GM11168 (cell line): ENCODE results near the gene PML.
"Not testable (repeated sequence)": the region's sequence is repeated elsewhere in the genome, so short reads cannot be mapped to it uniquely, and the experiment has no call there.

ENCODE experiments used
- in situ Hi-C: fragments of 300-500 bp; cut with MboI; formaldehyde crosslinking; loops from one replicate; pipeline ENCODE4 v1.12.0; 2022; ENCODE audit warnings: low sequenced_read_pairs; ENCODE audit not compliant: unreplicated experiment

Gene PML

DNA sequence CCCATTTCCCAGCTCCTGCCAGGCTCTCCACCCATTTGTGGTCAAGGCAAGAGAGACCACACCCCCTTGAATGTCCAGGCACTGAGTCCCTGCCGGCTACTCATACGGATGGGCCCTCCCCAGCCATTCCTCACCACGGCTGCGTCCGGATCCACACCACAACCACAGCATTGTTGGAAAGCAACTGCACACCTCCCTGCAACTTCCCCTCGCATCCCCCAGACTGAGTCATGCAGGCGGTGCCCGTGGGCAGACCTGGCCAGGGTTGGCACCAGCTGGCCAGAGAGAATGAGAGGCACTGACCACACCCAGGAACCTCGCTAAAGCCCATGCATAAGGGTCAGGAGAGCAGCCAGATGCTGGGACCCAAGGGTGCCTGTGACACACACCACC, 37.8 kb upstream of the PML start:
- in situ Hi-C loops: no loop called here

DNA sequence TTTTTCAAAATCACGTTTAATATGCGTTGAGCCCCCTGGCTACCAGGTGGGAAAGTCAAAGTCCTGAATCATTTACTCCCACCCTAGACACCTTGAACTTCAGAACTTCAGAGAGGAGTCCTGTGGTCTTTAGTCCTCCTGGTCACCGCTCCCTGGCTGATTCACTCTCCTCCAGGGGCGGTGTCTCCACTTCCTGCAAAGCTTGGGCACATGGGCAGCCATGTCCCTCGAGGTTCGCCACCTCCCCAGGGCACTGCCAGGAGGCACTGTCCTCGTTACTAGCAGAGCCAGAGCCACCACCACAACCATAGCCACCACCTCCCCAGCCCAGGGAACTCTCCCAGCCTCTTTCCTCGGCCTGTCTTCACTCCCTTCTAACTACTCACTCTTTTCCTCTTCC, 37.2 kb upstream of the PML start:
- in situ Hi-C loops: no loop called here

DNA sequence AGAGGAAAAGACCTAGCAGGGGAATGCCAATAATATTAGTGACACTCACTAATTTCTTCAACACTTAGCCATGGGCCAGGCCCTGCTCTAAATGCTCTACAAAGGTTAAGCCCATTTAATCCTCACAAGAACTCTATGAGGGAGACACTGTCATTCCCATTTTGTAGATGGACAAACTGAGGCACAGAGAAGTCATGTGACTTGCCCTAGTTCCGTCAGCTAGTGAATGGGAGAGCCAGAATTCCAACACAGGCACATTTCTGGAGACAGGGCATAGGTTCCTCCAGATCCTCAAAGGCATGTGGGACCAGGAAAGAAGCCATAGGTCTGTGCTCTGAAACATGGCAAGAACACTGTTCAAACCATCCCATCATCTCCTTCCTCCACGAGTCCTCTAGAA, 36.7 kb upstream of the PML start:
- in situ Hi-C loops: no loop called here

DNA sequence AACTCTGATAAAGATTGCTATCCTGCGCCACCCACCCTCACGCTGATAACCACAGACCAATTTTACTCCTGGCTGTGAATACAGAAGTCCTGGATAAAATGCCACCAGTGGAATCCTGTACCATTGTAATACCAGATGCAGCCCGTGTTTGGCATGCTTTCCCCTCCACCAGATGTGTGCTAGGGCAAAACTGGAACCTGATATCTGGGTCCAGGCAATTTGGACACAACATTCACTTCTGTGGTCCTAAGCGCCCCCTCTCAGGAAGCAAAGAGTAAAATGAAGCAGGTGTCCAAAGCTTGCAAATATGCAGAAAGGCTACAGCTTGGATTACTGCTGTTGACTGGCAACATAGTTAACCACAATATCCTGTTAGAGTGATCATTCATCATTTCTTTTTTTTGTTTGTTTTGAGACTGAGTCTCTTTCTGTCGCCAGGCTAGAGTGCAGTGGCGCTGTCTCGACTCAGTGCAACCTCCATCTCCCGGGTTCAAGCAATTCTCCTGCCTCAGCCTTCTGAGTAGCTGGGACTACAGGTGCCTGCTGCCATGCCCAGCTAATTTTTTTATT, 35.4 kb upstream of the PML start:
- in situ Hi-C loops: no loop called here

DNA sequence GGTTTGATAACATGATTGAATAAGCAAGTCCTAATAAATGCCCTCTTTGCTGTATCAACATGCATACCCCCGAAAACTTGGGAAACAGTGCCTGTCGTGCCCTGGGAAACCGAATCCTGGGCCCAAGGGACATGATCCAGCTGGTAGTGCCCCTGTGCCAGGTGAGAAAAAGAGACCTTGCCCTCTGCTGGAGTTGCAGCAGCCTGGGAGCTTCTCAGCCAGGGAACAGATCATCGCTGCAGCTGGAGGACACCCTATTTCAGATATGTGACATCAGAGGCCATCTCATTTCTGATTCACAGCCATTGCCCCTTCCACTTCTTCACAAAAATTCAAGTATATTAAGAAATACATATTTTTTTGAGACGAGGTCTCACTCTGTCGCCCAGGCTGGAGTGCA, 34.7 kb upstream of the PML start:
- in situ Hi-C loops: no loop called here

DNA sequence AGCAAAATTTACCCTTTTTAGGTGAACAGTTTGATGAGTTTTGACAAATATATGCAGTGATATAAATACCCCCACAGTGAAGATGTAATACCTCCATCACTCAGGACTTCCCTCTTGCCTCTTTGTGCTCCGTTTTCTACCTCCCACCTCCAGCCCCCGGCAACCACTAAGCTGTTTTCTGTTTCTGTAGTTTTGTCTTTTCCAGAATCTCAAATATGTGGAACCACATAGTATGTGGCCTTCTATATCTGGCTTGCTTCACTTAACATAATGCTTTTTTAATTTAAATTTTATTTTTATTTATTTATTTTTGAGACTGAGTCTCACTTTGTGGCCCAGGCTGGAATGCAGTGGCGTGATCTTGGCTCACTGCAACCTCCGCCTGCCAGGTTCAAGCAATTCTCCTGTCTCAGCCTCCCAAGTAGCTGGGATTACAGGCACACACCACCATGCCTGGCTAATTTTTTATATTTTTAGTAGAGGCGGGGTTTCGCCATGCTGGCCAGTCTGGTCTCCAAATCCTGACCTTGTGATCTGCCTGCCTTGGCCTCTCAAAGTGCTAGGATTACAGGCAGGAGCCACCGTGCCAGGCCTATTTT, 33.9 kb upstream of the PML start:
- in situ Hi-C loops: not testable (repeated sequence)

DNA sequence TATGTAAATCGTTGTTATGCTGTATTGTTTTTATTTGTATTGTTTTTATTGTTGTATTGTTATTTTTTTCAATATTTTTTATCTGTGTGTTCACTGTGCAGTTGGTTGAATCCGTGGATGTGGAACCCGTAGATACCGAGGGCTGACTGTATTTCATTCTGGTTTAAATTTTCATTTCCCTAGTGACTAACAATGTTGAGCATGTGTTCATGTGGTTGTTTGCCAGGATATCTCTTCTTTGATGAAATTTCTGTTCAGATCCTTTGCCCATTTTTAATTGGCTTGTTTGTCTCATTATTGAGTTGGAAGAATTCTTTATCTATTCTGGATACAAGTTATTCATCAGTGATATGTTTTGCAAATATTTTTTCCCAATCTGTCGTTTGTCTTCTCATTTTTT, 32.1 kb upstream of the PML start:
- in situ Hi-C loops: no loop called here

DNA sequence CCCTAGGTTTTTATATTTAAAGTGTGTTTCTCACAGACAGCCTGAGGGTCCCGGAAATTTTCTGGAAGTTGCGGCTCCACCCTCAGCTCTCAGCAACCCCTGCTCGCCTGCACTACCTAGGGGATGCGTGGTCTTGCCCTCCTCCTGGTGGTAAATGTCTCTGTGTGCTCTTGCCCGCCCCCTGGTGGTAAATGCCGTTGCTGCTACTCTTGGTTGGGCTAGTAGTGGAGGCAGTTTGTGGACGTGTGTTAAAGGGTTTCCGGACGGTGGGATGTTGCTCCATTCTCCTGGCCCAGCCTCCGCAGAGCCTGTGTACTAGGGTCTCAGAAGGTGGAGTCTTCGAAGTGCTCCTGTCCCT, 29.8 kb upstream of the PML start:
- in situ Hi-C loops: no loop called here

DNA sequence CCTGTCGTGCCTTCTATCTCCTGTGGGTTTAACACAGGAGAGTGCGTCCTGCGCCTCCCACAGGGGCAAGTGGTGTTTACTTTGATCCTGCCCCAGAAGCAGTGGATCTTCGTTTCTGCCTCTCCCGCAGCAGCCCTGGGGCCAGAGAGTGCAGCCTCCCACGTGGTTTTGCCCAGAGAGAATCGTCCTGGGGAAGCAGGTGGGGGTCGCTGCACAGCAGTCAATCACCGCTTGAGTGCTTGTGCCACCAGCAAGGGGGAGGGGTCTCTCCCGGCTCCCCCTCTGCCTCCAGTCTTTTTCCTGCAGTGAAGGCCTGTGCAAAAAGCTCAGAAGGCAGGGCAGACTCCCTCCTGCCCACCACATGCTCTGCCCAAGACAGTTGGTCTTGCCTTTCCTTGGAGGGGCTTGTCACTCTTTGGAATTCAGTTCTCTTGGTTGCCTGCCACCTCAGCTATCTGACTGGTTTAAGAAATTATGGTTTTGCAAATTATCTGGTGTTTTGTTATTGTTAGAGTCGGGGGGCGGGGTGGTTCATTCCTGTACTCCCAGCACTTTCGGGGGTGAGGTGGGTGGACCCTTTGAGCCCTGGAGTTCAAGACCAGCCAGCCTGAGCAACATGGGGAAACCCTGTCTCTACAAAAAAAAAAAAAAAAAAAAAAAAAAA, 29.3 kb upstream of the PML start:
- in situ Hi-C loops: no loop called here

DNA sequence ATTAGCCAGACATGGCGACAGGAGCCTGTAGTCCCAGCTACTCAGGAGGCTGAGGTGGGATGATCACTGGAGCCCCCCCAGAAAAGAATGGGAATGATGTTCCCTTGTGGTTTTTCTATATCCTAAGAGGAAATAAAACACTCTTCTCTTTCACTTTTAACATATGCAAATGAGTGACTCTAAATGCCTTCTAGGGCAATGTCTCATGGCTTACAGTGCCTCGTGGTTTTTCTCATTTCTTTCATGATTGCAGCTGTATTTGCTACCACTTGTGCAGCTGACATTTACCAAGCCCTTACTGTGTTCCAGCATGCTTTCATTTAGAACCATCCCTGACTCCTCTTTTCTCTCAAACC, 28.8 kb upstream of the PML start:
- in situ Hi-C loops: no loop called here

DNA sequence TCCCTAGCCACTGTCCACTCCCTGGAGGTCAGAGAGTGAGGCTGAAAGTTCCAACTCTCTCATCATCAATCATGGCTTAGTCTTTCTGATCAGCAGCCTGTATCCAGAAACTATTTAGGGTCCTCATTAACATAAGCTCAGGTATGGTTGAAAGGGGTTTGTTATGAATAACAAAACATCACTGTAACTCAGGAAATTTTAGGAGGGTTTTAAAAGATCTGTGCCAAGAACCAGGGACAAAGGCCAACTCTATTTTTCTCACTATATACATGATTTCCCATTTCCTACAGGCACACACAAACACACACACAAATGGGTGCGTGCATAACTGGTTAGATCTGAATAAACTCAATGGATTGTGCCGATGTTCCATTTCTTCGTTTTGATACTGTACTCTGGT, 26.1 kb upstream of the PML start:
- in situ Hi-C loops: no loop called here

DNA sequence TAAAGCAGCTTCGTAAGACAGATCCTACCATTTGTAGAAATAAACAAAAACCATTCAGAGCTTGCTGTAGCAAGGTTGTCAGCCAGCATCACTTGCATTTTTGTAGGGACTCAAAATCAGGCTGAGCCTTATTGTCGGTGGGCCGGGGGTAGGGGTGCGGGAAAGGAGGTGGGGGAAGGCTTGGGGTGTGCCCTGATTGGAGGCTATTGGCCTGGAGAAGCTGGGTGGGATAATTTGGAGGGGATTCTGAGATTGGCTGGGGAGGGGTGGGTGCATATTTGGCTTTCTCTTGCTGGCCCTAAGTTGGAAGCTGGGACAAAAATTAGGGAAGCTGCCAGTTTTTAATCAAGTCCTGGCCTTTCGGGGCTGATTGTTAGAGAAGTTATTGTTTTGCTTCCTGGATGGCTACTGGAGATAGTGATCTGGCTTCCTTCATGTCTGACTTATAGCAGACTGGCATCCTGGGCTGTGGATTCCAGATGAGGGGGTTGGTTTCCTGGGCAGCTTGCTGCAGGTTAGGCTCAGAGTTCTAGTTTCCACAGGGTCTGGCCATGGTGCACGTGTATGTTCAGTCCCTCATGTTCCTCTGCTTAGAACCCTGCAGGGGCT, 25.3 kb upstream of the PML start:
- in situ Hi-C loops: no loop called here

DNA sequence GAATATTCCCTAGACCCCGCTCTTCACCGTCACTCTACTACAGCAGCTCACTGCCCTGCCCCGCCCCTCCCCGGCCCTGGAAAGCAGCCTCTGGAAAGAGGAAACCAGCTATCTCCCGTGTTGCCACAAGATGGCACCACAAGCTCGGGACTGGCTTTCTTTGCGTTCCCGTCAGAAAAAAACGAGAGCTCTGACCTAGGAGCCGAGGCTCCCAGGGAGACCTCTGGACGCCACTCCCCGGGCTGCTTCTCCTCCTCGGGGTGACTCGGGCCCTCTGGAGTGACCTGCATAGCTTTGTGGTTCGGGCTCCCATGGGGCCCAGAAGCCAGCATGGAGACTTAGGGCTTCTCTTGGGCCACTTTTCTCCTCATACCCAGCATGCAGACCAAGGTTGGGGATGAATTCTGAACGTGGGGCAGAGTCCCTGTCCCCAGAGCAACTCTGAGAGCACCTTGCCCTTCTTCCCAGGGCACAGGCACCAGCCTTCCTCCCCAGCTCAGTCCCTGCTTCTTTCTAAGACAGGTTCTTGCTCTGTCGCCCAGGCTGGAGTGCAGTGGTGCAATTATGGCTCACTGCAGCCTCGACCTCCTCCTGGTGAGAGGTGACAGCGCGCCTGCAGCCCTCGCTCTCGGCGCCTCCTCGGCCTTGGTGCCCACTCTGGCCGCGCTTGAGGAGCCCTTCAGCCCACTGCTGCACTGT, 21.4 kb upstream of the PML start:
- in situ Hi-C loops: no loop called here

DNA sequence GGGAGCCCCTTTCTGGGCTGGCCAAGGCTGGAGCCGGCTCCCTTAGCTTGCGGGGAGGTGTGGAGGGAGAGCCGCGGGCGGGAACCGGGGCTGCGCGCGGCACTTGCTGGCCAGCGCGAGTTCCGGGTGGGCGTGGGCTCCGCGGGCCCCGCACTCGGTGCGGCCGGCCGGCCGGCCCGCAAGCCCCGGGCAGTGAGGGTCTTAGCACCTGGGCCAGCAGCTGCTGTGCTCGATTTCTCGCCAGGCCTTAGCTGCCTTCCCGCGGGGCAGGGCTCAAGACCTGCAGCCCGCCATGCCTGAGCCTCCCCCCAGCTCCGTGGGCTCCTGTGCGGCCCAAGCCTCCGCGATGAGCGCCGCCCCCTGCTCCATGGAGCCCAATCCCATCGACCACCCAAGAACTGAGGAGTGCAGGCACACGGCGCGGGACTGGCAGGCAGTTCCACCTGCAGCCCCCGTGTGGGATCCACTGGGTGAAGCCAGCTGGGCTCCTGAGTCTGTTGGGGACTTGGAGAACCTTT, 20.8 kb upstream of the PML start:
- in situ Hi-C loops: not testable (repeated sequence)

DNA sequence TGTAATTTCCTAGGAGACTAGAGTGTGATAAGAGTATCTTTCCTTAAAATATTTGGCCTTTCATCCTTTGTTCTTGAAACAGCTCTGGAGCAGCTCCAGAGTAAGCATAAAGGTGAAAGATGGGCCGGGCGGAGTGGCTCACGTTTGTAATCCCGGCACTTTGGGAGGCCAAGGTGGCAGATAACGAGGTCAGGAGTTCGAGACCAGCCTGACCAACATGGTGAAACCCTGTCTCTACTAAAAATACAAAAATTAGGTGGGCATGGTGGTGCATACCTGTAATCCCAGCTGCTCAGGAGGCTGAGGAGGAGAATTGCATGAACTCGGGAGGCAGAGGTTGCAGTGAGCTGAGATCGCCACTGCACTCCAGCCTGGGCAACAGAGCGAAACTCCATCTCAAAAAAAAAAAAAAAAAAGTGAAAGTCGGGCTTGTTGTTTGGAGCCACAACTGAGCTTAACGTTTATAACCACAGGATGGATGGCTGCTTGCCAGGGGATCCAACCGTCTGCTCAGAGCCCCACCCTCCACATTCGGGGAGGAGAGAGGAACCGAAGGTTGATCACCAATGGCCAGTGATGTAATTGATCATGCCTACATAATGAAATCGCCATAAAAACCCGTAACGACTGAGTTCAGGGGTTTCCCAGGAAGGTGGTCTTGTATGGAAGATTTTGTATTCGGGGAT, 18.9 kb upstream of the PML start:
- in situ Hi-C loops: not testable (repeated sequence)

DNA sequence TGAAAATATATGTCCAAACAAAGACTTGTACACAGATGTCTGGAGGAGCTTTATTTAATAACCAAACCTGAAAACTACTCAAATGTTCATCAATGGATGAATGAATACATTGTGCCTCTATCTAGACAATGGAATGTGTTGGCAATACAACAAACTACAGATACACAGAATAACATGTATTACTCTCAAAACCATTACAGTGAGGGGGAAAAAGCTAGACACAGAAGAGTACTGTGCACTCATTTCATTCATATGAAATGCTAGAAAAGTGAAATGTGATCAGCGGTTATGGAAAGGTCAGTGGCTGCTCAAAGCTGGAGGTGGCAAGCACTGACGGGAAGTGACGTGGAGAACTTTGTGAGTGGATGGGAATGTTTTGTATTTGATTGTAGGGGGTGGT, 15.6 kb upstream of the PML start:
- in situ Hi-C loops: no loop called here

DNA sequence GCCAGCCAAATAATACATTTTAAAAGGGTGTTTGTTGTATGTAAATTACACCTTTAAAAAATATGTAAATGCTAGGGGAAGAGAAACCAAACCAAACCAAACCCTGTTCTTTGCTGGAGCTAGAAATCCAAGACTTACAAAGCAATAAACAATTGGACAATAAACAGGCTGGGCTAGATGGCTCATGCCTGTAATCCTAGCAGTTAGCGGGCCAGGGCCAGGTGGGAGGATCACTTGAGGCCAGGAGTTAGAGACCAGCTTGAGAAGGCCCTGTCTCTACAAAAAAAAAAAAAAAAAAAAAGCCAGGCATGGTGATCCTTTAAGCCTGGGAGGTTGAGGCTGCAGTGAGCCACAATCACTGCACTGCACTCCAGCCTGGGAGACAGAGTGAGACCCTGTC, 14.9 kb upstream of the PML start:
- in situ Hi-C loops: no loop called here

DNA sequence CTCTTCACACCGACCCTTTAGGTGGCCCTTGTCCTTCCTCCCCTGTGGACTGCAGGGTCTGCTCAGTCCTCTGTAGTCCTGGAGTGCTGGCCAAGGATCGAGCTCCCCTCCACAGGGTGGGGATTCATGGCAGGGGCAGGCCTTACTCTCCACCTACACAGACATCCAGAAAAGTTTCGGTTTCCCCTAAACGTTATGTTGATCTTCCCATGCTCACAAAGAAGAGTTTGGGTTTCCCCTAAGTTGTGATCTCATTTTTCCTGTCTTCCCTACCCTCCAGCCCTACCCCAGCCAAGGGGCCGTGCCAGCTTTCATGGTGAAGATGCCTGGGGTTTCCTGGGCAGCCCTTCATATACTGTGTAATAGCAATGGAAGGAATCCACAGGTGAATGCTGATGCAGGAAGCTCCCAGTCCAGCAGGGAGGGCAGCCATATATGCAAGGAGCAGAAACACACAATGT, 12.7 kb upstream of the PML start:
- in situ Hi-C loops: no loop called here

DNA sequence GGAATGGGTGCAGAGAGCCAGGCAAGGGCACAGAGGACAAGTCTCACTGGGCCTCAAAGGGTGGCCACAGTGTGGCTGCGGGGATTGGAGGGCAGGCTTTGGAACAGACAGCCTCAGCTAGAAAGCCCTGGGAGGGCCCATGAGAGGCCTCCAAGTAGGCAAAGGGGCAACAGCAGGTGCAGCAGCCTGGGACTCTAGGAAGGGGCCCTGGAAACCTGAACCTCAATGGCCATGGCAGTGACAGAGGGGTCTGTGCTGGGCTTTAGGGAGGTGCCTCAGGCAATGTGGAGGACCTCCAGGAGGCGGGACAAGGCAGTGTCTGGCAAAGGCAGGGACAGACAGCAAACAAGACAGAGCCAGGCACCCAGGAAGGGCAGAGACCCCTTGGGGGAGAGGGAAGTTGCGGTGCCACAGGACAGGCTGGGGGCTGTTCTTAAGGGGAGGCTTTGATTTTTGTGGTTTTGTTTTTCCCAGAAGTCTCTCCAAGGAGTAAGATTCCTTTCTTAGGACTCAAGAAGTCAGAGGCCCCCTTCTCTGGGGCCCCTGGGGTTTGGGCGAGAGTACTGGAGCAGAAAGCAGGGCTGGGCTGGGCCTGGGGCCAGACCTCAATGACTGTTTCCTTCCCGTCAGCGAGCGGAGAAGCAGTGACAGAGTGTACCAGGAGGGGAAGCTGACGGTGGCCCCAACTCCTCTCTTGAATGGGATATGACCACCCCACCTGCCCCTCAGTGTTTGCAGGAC, 12.1 kb upstream of the PML start:
- in situ Hi-C loops: no loop called here

DNA sequence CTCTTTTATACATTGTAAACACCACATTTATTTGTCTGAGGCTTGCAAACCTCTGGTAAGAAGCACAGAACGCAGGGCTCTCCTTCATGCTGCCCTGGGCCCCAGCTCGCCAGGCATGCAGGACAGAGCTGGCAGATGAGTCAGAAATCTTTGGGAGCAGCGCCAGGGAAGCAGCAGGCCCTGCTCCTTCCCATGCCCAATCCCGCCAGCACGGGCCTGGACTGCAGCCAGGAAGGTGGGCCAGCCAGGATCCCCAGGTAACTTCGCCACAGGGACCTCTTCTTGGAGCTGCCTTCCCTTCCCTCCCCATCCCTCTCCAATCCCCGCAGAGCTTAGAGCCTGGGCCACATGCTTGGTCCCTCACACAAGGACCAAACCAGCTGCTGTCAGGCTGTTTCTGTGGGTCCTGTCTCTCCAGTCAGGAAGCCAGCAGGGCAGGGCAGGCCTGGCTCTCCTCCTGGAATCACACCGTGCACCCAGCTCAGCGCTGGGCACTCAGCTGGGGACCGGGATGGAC, 11.2 kb upstream of the PML start:
- in situ Hi-C loops: no loop called here
